Aorta (tissue), 5 donors: ENCODE results near the gene EFCAB6. TPM values are rescaled to one million over a fixed set of nuclear protein-coding genes. Genes with fewer than 3 reads are reported as not detected.

Experiments
- ATAC-seq: fragments of 200-7000 bp; cut with Tn5 transposase; one replicate; pipeline ENCODE4 v1.9.1; 2022; ENCODE audit warnings: moderate library complexity; ENCODE audit not compliant: low FRiP score
- DNase-seq, 2 donors: peaks; one replicate each; pipeline ENCODE4 v3.0.0-alpha.2; 2020
- H3K27ac ChIP-seq, 2 donors: one replicate each; pipeline ENCODE4 v1.5.1; 2013; ENCODE audit warnings: low read length in 2 of 2, mild to moderate bottlenecking in 2 of 2, moderate library complexity in 2 of 2, control low read depth in 1 of 2, inconsistent platforms in 1 of 2, low read depth in 1 of 2
- H3K27me3 ChIP-seq, 2 donors: one replicate each; pipeline ENCODE4 v1.6.1; 2013; ENCODE audit warnings: control low read depth in 1 of 2, low read length in 1 of 2, mild to moderate bottlenecking in 1 of 2, moderate library complexity in 1 of 2; ENCODE audit not compliant: insufficient read depth in 2 of 2, control insufficient read depth in 1 of 2
- H3K36me3 ChIP-seq, 2 donors: one replicate each; pipeline ENCODE4 v1.6.1; 2013; ENCODE audit warnings: control low read depth in 1 of 2, low read length in 1 of 2, mild to moderate bottlenecking in 1 of 2; ENCODE audit not compliant: insufficient read depth in 2 of 2, control insufficient read depth in 1 of 2
- H3K4me1 ChIP-seq, 2 donors: one replicate each; pipeline ENCODE4 v1.6.1; 2013; ENCODE audit warnings: low read length in 2 of 2, control low read depth in 1 of 2, mild to moderate bottlenecking in 1 of 2, moderate library complexity in 1 of 2; ENCODE audit not compliant: insufficient read depth in 2 of 2, control insufficient read depth in 1 of 2
- H3K4me3 ChIP-seq, 2 donors: one replicate each; pipeline ENCODE4 v1.5.1; 2013; ENCODE audit warnings: low read length in 2 of 2, control low read depth in 1 of 2, mild to moderate bottlenecking in 1 of 2
- H3K9me3 ChIP-seq: one replicate; pipeline ENCODE4 v1.6.1; 2013; ENCODE audit warnings: mild to moderate bottlenecking, low read length; ENCODE audit not compliant: control insufficient read depth
- WGBS, 2 donors: extraction: QIAGEN DNeasy Blood & Tissue Kit; methylation state at CpG; one replicate each; pipeline ENCODE4 v1.1.7; 2013; 5-methylcytosine and 5-hydroxymethylcytosine counted together
- intact Hi-C, 2 donors: fragments of 100-400 bp; cut with DNase I; formaldehyde crosslinking; loops; one replicate each; pipeline versions ENCODE4 v1.14.2 to v1.15.0; 2022
- polyA plus RNA-seq, 2 donors: library from polyadenylated mRNA; stranded (reverse); fragments of 200-250 nt; gene quantifications; one replicate each; pipeline ENCODE4 v1.2.3, GENCODE V29; 2013
- total RNA-seq, 2 donors: library from RNA; stranded (reverse); fragmentation: NEBNext Ultra II Directional; extraction: Animal tissue kit (Norgen Biotek cat#: 25700); gene quantifications; one replicate each; pipeline ENCODE4 v1.2.1, GENCODE V29; 2021
- donor health status: healthy with polysubstance abuse.
- donor health status: Bipolar disorder and iron deficiency.
- donor health status: DM: no; HTN: no; CAD: no.
- donor health status: DM: no; HTN: no; CAD: no.
- donor health status: DM: yes; HTN: yes; CAD: no.

The EFCAB6 gene
- total and polyA plus RNA-seq, 4 donors, result 0.88 to 2.6 (median 1.8) TPM

DNA sequence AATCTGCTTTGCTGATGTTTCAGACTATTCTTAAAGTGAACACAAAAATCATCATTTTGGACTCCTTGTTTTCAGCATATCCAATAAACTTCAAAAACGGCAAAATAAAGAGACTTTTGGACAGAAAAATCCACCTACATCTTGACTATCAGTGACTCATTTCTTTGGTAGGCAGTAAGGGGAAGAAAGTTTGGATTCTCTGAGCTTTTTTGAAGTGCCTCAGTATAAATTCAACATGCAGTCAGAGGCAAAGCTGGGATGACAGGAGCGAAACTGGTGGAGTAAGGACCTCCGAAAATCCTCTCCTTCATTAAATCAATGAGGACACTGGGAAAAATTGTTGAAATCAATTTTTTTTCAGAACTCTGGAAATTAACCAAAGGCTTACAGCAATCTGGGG is 29.7 kb downstream of the EFCAB6 start:
- ATAC-seq (no peak), DNase-seq (no peak)
- Histone ChIP-seq H3K27me3 (no peaks in the 10 kb centered on the region), H3K4me3 (no peak overlapping the region), H3K36me3 (no peaks in the 10 kb centered on the region), H3K4me1 (no peaks in the 10 kb centered on the region), H3K27ac (no peak overlapping the region), H3K9me3 (no peaks in the 10 kb centered on the region)
- intact Hi-C loops, result no loop called here
- WGBS, 2 donors, result 70 to 74% methylated on average over 3 of the region's 3 CpGs

- H3K4me3 ChIP-seq, result no peak overlapping the region
- H3K9me3 ChIP-seq, result no peaks in the 10 kb centered on the region
- 52 to 53% methylated on average over 4 of the region's 4 CpGs for WGBS, 2 donors
- ATAC-seq, result no peak
- H3K27ac ChIP-seq, result no peak overlapping the region
- H3K4me1 ChIP-seq, result no peaks in the 10 kb centered on the region
- intact Hi-C loops, result no loop called here
- no peaks in the 10 kb centered on the region for H3K36me3 ChIP-seq
- no peak for DNase-seq
- H3K27me3 ChIP-seq, result no peaks in the 10 kb centered on the region
These were observed 34.8 kb downstream of the EFCAB6 start for GRCh38 chr22:43777286-43777685.

GRCh38 chr22:43776081-43776670 is 35.9 kb downstream of the EFCAB6 start:
- no peak for ATAC-seq
- Histone ChIP-seq H3K36me3 (no peaks in the 10 kb centered on the region), H3K4me3 (no peak overlapping the region), H3K27me3 (no peaks in the 10 kb centered on the region), H3K4me1 (no peaks in the 10 kb centered on the region), H3K27ac (no peak overlapping the region), H3K9me3 (no peaks in the 10 kb centered on the region)
- intact Hi-C loops, result no loop called here
- DNase-seq, result no peak
- WGBS, 2 donors, result 66 to 69% methylated on average over 9 of the region's 9 CpGs

DNA sequence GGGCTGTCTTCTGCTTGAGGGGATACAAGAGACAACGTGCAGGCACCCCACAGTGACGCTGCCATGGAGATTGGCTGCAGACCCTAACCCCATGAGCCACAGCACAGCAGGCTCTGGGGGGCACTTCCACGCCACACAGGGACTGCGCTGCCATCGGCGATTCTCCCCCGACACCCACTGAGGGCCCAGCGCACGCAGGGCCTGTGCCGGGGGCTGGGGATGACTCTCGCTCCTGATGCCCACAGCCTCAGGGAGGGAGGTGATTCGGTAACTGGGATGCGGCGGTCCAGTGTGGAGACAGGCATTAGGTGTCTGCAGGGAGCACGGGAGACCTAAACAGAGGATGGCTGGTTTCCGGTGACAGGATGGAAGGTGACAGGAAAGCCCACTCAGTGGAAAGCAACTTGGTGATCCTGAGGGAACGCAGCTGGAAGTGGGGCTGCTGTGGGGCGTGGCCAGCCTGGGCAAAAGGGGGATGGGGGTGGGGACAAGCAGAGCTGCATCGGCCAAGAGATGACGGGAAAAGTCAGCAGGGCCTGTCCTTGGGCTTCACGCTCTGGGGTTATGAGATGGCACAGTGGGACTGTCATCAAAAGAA is 37.7 kb downstream of the EFCAB6 start:
- intact Hi-C loops, result no loop called here
- Histone ChIP-seq H3K4me1 (no peaks in the 10 kb centered on the region), H3K4me3 (no peak overlapping the region), H3K27me3 (no peaks in the 10 kb centered on the region), H3K9me3 (no peaks in the 10 kb centered on the region), H3K27ac (no peak overlapping the region), H3K36me3 (no peaks in the 10 kb centered on the region)
- DNase-seq (no peak), ATAC-seq (no peak)
- WGBS, 2 donors, result 88% methylated on average over 21 of the region's 21 CpGs

DNA sequence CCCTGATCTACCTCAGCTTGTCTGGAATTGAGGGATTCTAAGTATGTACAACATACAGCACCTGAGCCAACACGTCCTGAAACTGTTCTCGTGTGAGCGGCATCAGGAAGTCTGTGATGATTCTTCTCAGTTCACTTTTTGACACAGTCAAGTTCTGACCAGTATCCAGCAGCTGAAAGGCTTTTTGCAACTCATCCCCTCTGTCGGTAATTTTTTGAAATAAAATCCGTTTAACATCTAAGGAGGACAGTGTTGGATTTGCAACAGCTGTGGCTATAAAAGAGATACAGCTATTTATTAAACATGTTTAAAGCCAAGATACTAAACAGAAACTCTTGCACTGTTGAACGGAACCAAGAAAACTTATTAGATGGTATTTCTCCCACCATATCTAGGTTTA is 39.3 kb downstream of the EFCAB6 start:
- Histone ChIP-seq H3K4me1 (no peaks in the 10 kb centered on the region), H3K27me3 (no peaks in the 10 kb centered on the region), H3K4me3 (no peak overlapping the region), H3K36me3 (no peaks in the 10 kb centered on the region), H3K9me3 (no peaks in the 10 kb centered on the region), H3K27ac (no peak overlapping the region)
- 91 to 92% methylated on average over 6 of the region's 6 CpGs for WGBS, 2 donors
- no peak for DNase-seq
- ATAC-seq, result no peak
- intact Hi-C loops, result no loop called here

- no peaks in the 10 kb centered on the region for H3K4me1 ChIP-seq
- WGBS, 2 donors, result 90 to 92% methylated on average over 4 of the region's 4 CpGs
- no peaks in the 10 kb centered on the region for H3K27me3 ChIP-seq
- intact Hi-C loops, result no loop called here
- ATAC-seq (no peak), DNase-seq (no peak)
- no peak overlapping the region for H3K4me3 ChIP-seq
- no peaks in the 10 kb centered on the region for H3K36me3 ChIP-seq
- no peak overlapping the region for H3K27ac ChIP-seq
- peaks cover 1% of the 10 kb centered on the region for H3K9me3 ChIP-seq
These were observed 56.7 kb downstream of the EFCAB6 start for GRCh38 chr22:43755452-43755851.

DNA sequence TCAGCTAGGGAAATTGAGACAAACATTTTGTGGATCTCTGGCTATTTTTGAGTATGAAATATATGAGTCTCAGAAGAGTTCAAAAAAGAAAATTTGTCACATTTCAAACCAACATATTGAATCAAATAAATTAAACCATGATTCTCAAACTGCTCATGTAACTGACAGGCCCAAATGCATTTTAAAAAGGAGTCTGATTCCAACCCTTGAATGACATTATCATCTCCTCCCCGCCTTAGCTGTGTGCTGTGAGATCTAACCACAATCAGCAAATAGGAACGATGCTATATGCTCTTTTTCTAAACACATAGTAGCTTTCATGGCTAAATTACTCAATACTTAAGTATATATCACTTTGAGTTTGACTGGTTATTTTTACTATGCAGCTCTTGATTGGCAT is 57.1 kb downstream of the EFCAB6 start:
- H3K27ac ChIP-seq, result no peak overlapping the region
- no peak for DNase-seq
- H3K9me3 ChIP-seq, result peaks cover 1% of the 10 kb centered on the region
- intact Hi-C loops, result no loop called here
- no peak for ATAC-seq
- 81% methylated on average over 2 of the region's 2 CpGs for WGBS, 2 donors
- no peaks in the 10 kb centered on the region for H3K27me3 ChIP-seq
- no peak overlapping the region for H3K4me3 ChIP-seq
- no peaks in the 10 kb centered on the region for H3K36me3 ChIP-seq
- H3K4me1 ChIP-seq, result no peaks in the 10 kb centered on the region

GRCh38 chr22:43754176-43754575 is 57.9 kb downstream of the EFCAB6 start:
- DNase-seq, result no peak
- intact Hi-C loops, result no loop called here

GRCh38 chr22:43753688-43754087 is 58.4 kb downstream of the EFCAB6 start:
- WGBS, 2 donors, result 43 to 46% methylated on average over 2 of the region's 2 CpGs
- Histone ChIP-seq H3K36me3 (no peaks in the 10 kb centered on the region), H3K27me3 (no peaks in the 10 kb centered on the region)

More at GRCh38 chr22:43754176-43754575, 57.9 kb downstream of the EFCAB6 start:
- WGBS, 2 donors, result 75 to 82% methylated on average over 5 of the region's 5 CpGs
- H3K36me3 ChIP-seq, result no peaks in the 10 kb centered on the region
- no peaks in the 10 kb centered on the region for H3K27me3 ChIP-seq
- peaks cover 1% of the 10 kb centered on the region for H3K9me3 ChIP-seq
- no peak for ATAC-seq
- no peak overlapping the region for H3K27ac ChIP-seq
- no peaks in the 10 kb centered on the region for H3K4me1 ChIP-seq
- no peak overlapping the region for H3K4me3 ChIP-seq

More at GRCh38 chr22:43753688-43754087, 58.4 kb downstream of the EFCAB6 start:
- no peak overlapping the region for H3K27ac ChIP-seq
- no peak overlapping the region for H3K4me3 ChIP-seq
- DNase-seq (no peak), ATAC-seq (no peak)
- intact Hi-C loops, result no loop called here
- H3K4me1 ChIP-seq, result no peaks in the 10 kb centered on the region
- H3K9me3 ChIP-seq, result peaks cover 4% of the 10 kb centered on the region
